SK-N-SH treated with all-trans-retinoic acid at 6 μM for 48 hours (cell line): ENCODE results near the gene PDGFD.

Source experiments
- ARNTL ChIP-seq: fragments of 450-650 bp; formaldehyde crosslinking; IDR thresholded peaks from 2 replicates; pipeline ENCODE4 v1.5.0; 2020; ENCODE audit warnings: low read depth, mild to moderate bottlenecking, moderate library complexity, borderline replicate concordance
- BACH2 ChIP-seq: fragments of 250-450 bp; sonication (Bioruptor Pico); IDR thresholded peaks from 2 replicates; pipeline ENCODE4 v1.9.0; 2021; ENCODE audit warnings: mild to moderate bottlenecking, borderline replicate concordance
- CREB5 ChIP-seq: fragments of 250-450 bp; sonication (Bioruptor Pico); IDR thresholded peaks from 2 replicates; pipeline ENCODE4 v1.5.1; 2020; ENCODE audit warnings: low read depth, mild to moderate bottlenecking, moderate library complexity
- CSRNP3 ChIP-seq: fragments of 250-450 bp; sonication (Bioruptor Pico); IDR thresholded peaks from 2 replicates; pipeline ENCODE4 v1.5.1; 2021; ENCODE audit warnings: mild to moderate bottlenecking, moderate library complexity
- ESRRG ChIP-seq: fragments of 250-450 bp; sonication (Bioruptor Pico); IDR thresholded peaks from 2 replicates; pipeline ENCODE4 v1.6.1; 2021; ENCODE audit warnings: mild to moderate bottlenecking
- GLIS3 ChIP-seq: fragments of 250-450 bp; sonication (Bioruptor Pico); IDR thresholded peaks from 2 replicates; pipeline ENCODE4 v1.5.0; 2020; ENCODE audit warnings: mild to moderate bottlenecking, moderate library complexity
- OSR1 ChIP-seq: fragments of 250-450 bp; sonication (Bioruptor Pico); IDR thresholded peaks from 2 replicates; pipeline ENCODE4 v1.8.0; 2022; ENCODE audit warnings: moderate library complexity, mild to moderate bottlenecking, inconsistent platforms
- PPARA ChIP-seq: fragments of 250-450 bp; sonication (Bioruptor Pico); IDR thresholded peaks from 2 replicates; pipeline ENCODE4 v1.5.0; 2020; ENCODE audit warnings: mild to moderate bottlenecking, borderline replicate concordance
- ZC3H10 ChIP-seq: fragments of 250-450 bp; sonication (Bioruptor Pico); IDR thresholded peaks from 2 replicates; pipeline ENCODE4 v1.5.1; 2021; ENCODE audit warnings: mild to moderate bottlenecking, moderate library complexity
- ZFP30 ChIP-seq: fragments of 450-650 bp; formaldehyde crosslinking; IDR thresholded peaks from 2 replicates; pipeline ENCODE4 v1.5.0; 2022; ENCODE audit warnings: mild to moderate bottlenecking, moderate library complexity
- TF ChIP-seq, protein P1 (sequence below): fragments of 250-450 bp; sonication (Bioruptor Pico); IDR thresholded peaks from 2 replicates; pipeline ENCODE4 v1.8.0; 2020; ENCODE audit warnings: mild to moderate bottlenecking, moderate library complexity, borderline replicate concordance
- TF ChIP-seq, protein P2 (sequence below): fragments of 250-450 bp; sonication (Bioruptor Pico); IDR thresholded peaks from 2 replicates; pipeline ENCODE4 v1.5.0; 2020; ENCODE audit warnings: mild to moderate bottlenecking, moderate library complexity

- TF ChIP-seq GLIS3 (CRISPR knock-in tag) = no peak
- TF ChIP-seq, protein P1, sequence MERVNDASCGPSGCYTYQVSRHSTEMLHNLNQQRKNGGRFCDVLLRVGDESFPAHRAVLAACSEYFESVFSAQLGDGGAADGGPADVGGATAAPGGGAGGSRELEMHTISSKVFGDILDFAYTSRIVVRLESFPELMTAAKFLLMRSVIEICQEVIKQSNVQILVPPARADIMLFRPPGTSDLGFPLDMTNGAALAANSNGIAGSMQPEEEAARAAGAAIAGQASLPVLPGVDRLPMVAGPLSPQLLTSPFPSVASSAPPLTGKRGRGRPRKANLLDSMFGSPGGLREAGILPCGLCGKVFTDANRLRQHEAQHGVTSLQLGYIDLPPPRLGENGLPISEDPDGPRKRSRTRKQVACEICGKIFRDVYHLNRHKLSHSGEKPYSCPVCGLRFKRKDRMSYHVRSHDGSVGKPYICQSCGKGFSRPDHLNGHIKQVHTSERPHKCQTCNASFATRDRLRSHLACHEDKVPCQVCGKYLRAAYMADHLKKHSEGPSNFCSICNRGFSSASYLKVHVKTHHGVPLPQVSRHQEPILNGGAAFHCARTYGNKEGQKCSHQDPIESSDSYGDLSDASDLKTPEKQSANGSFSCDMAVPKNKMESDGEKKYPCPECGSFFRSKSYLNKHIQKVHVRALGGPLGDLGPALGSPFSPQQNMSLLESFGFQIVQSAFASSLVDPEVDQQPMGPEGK (CRISPR knock-in tag) = no peak
- no peak for TF ChIP-seq ZC3H10 (CRISPR knock-in tag)
- no peak for TF ChIP-seq ESRRG (CRISPR knock-in tag)
- no peak for TF ChIP-seq CSRNP3 (CRISPR knock-in tag)
- TF ChIP-seq CREB5 (CRISPR knock-in tag) = no peak
- no peak for TF ChIP-seq OSR1 (CRISPR knock-in tag)
- no peak for TF ChIP-seq BACH2 (CRISPR knock-in tag)
- TF ChIP-seq, protein P2, sequence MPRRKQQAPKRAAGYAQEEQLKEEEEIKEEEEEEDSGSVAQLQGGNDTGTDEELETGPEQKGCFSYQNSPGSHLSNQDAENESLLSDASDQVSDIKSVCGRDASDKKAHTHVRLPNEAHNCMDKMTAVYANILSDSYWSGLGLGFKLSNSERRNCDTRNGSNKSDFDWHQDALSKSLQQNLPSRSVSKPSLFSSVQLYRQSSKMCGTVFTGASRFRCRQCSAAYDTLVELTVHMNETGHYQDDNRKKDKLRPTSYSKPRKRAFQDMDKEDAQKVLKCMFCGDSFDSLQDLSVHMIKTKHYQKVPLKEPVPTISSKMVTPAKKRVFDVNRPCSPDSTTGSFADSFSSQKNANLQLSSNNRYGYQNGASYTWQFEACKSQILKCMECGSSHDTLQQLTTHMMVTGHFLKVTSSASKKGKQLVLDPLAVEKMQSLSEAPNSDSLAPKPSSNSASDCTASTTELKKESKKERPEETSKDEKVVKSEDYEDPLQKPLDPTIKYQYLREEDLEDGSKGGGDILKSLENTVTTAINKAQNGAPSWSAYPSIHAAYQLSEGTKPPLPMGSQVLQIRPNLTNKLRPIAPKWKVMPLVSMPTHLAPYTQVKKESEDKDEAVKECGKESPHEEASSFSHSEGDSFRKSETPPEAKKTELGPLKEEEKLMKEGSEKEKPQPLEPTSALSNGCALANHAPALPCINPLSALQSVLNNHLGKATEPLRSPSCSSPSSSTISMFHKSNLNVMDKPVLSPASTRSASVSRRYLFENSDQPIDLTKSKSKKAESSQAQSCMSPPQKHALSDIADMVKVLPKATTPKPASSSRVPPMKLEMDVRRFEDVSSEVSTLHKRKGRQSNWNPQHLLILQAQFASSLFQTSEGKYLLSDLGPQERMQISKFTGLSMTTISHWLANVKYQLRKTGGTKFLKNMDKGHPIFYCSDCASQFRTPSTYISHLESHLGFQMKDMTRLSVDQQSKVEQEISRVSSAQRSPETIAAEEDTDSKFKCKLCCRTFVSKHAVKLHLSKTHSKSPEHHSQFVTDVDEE (CRISPR knock-in tag) = no peak
- TF ChIP-seq ARNTL = no peak
- TF ChIP-seq ZFP30 (CRISPR knock-in tag) = no peak
- no peak for TF ChIP-seq PPARA (CRISPR knock-in tag)
Observed at GRCh38 chr11:104129145-104129544, 34.8 kb downstream of the PDGFD start.
